MM.1S (cell line): ENCODE measurements around the gene ARHGEF10L.

ENCODE experiments used
- DNase-seq: peaks from one replicate; pipeline ENCODE4 v3.0.0-alpha.2; 2015
- H2AFZ ChIP-seq: fragments of 300-600 bp; sonication (generic); 2 replicates; pipeline ENCODE4 v1.6.0; 2016; ENCODE audit warnings: antibody characterized with exemption, low read length
- H3F3A ChIP-seq: fragments of 300-600 bp; sonication (generic); 2 replicates; pipeline ENCODE4 v1.6.1; 2016; ENCODE audit warnings: mild to moderate bottlenecking, antibody characterized with exemption, low read length, moderate library complexity, mixed read lengths; ENCODE audit not compliant: insufficient read depth
- H3K27ac ChIP-seq: fragments of 300-600 bp; sonication (generic); 2 replicates; pipeline ENCODE4 v1.5.1; 2016; ENCODE audit warnings: mild to moderate bottlenecking, low read length
- H3K27me3 ChIP-seq: fragments of 300-600 bp; sonication (generic); replicated peaks from 2 replicates; pipeline ENCODE4 v1.6.0; 2016; ENCODE audit warnings: low read length; ENCODE audit not compliant: insufficient read depth
- H3K36me3 ChIP-seq: fragments of 300-600 bp; sonication (generic); replicated peaks from 2 replicates; pipeline ENCODE4 v1.6.1; 2016; ENCODE audit warnings: mild to moderate bottlenecking, low read length, mixed read lengths; ENCODE audit not compliant: insufficient read depth
- H3K4me1 ChIP-seq: fragments of 300-600 bp; sonication (generic); 2 replicates; pipeline ENCODE4 v1.6.1; 2016; ENCODE audit warnings: low read length, mixed read lengths
- H3K4me2 ChIP-seq: fragments of 300-600 bp; sonication (generic); 2 replicates; pipeline ENCODE4 v1.6.0; 2016; ENCODE audit warnings: low read depth, low read length
- H3K4me3 ChIP-seq: fragments of 300-600 bp; sonication (generic); 2 replicates; pipeline ENCODE4 v1.5.1; 2016; ENCODE audit warnings: low read length, mixed read lengths
- H3K79me2 ChIP-seq: fragments of 300-600 bp; sonication (generic); 2 replicates; pipeline ENCODE4 v1.6.1; 2016; ENCODE audit warnings: mixed run types, low read length, mixed read lengths
- H3K9ac ChIP-seq: fragments of 300-600 bp; sonication (generic); 2 replicates; pipeline ENCODE4 v1.6.1; 2016; ENCODE audit warnings: low read length, mixed read lengths
- H3K9me2 ChIP-seq: fragments of 300-600 bp; sonication (generic); replicated peaks from 2 replicates; pipeline ENCODE4 v1.6.1; 2016; ENCODE audit warnings: mild to moderate bottlenecking, low read length, mixed read lengths; ENCODE audit not compliant: insufficient read depth
- H3K9me3 ChIP-seq: fragments of 300-600 bp; sonication (generic); replicated peaks from 2 replicates; pipeline ENCODE4 v1.6.1; 2016; ENCODE audit warnings: mild to moderate bottlenecking, low read length, mixed read lengths; ENCODE audit not compliant: insufficient read depth
- H4K20me1 ChIP-seq: fragments of 300-600 bp; sonication (generic); 2 replicates; pipeline ENCODE4 v1.6.1; 2016; ENCODE audit warnings: mild to moderate bottlenecking, low read length, moderate library complexity, mixed read lengths; ENCODE audit not compliant: insufficient read depth
- EZH2 ChIP-seq: fragments of 300-600 bp; sonication (generic); optimal IDR thresholded peaks from 2 replicates; pipeline ENCODE3; 2017; ENCODE audit warnings: low read depth, mild to moderate bottlenecking, antibody characterized with exemption, low read length, mixed read lengths
- EZH2phosphoT487 ChIP-seq: fragments of 300-600 bp; sonication (generic); IDR thresholded peaks from 2 replicates; pipeline ENCODE4 v1.6.1; 2018; ENCODE audit warnings: antibody characterized with exemption, low read length
- TF ChIP-seq, protein P1 (sequence below): fragments of 300-600 bp; sonication (generic); IDR thresholded peaks from 2 replicates; pipeline ENCODE4 v1.5.1; 2016; ENCODE audit warnings: antibody characterized with exemption, low read length, mixed read lengths

The ARHGEF10L gene

GRCh38 chr1:17614586-17614985 is 75.1 kb downstream of the ARHGEF10L start:
- DNase-seq = no peak
- H3K27me3 ChIP-seq = peaks cover 96% of the 10 kb centered on the region
- H3K9me3 ChIP-seq = no peaks in the 10 kb centered on the region
- no peaks in the 10 kb centered on the region for H3K4me1 ChIP-seq
- H2AFZ ChIP-seq = no peak overlapping the region
- no peaks in the 10 kb centered on the region for H3K79me2 ChIP-seq
- no peak overlapping the region for H3K9ac ChIP-seq
- TF ChIP-seq EZH2 (no peak), EZH2phosphoT487 (no peak)
- TF ChIP-seq, protein P1, sequence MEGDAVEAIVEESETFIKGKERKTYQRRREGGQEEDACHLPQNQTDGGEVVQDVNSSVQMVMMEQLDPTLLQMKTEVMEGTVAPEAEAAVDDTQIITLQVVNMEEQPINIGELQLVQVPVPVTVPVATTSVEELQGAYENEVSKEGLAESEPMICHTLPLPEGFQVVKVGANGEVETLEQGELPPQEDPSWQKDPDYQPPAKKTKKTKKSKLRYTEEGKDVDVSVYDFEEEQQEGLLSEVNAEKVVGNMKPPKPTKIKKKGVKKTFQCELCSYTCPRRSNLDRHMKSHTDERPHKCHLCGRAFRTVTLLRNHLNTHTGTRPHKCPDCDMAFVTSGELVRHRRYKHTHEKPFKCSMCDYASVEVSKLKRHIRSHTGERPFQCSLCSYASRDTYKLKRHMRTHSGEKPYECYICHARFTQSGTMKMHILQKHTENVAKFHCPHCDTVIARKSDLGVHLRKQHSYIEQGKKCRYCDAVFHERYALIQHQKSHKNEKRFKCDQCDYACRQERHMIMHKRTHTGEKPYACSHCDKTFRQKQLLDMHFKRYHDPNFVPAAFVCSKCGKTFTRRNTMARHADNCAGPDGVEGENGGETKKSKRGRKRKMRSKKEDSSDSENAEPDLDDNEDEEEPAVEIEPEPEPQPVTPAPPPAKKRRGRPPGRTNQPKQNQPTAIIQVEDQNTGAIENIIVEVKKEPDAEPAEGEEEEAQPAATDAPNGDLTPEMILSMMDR = no peak
- no peak overlapping the region for H3K4me2 ChIP-seq
- no peak overlapping the region for H3K27ac ChIP-seq
- no peaks in the 10 kb centered on the region for H3K36me3 ChIP-seq
- H3F3A ChIP-seq = no peaks in the 10 kb centered on the region
- H3K4me3 ChIP-seq = no peak overlapping the region
- no peaks in the 10 kb centered on the region for H3K9me2 ChIP-seq
- no peaks in the 10 kb centered on the region for H4K20me1 ChIP-seq

DNA sequence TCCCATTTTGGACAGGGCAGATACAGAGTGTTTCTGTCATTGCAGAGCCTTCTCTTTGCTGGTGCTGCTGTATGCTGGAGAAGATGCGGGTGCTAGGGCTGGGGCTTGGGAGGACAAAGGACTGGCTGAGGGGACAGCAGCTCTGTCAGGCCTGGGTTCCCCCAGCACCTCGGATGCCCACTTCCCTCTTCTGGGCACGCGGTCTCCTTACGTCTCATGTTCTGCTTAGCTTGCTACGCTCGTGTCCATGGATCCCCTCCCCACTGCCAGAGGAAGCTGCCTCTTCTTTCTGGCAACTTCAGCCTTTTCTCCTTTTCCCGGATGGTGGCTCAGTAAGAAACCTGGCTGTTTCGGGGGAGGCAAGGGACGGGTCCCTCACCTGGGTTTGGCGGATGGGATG is 75.7 kb downstream of the ARHGEF10L start:
- H3K4me2 ChIP-seq = no peak overlapping the region
- H3K4me3 ChIP-seq = no peak overlapping the region
- TF ChIP-seq EZH2 (no peak), EZH2phosphoT487 (no peak)
- TF ChIP-seq, protein P1 = no peak
- no peaks in the 10 kb centered on the region for H3K9me2 ChIP-seq
- no peak overlapping the region for H3K27ac ChIP-seq
- H2AFZ ChIP-seq = no peak overlapping the region
- H4K20me1 ChIP-seq = no peaks in the 10 kb centered on the region
- no peaks in the 10 kb centered on the region for H3K79me2 ChIP-seq
- no peak overlapping the region for H3K9ac ChIP-seq
- no peaks in the 10 kb centered on the region for H3K36me3 ChIP-seq
- H3K4me1 ChIP-seq = no peaks in the 10 kb centered on the region
- H3F3A ChIP-seq = no peaks in the 10 kb centered on the region
- no peak for DNase-seq
- peaks cover 95% of the 10 kb centered on the region for H3K27me3 ChIP-seq
- no peaks in the 10 kb centered on the region for H3K9me3 ChIP-seq

GRCh38 chr1:17615959-17616358 is 76.5 kb downstream of the ARHGEF10L start:
- peaks cover 95% of the 10 kb centered on the region for H3K27me3 ChIP-seq
- no peaks in the 10 kb centered on the region for H3K36me3 ChIP-seq
- DNase-seq = no peak
- no peak overlapping the region for H3K9ac ChIP-seq
- TF ChIP-seq EZH2 = no peak
- TF ChIP-seq, protein P1 = no peak
- no peak for TF ChIP-seq EZH2phosphoT487
- no peak overlapping the region for H3K4me3 ChIP-seq
- no peaks in the 10 kb centered on the region for H3K9me3 ChIP-seq
- H3F3A ChIP-seq = no peaks in the 10 kb centered on the region
- no peak overlapping the region for H2AFZ ChIP-seq
- no peaks in the 10 kb centered on the region for H3K9me2 ChIP-seq
- H3K4me1 ChIP-seq = no peaks in the 10 kb centered on the region
- no peaks in the 10 kb centered on the region for H3K79me2 ChIP-seq
- no peak overlapping the region for H3K27ac ChIP-seq
- H4K20me1 ChIP-seq = no peaks in the 10 kb centered on the region
- no peak overlapping the region for H3K4me2 ChIP-seq
